Left ventricle myocardium inferior (tissue), 1 donor: ENCODE measurements around the gene HSD11B2. TPM values are rescaled to one million over a fixed set of nuclear protein-coding genes. Genes with fewer than 3 reads are reported as not detected.
"Not testable (repeated sequence)": the region's sequence is repeated elsewhere in the genome, so short reads cannot be mapped to it uniquely, and the experiment has no call there.

Source experiments
- DNase-seq: peaks from one replicate; pipeline ENCODE4 v3.0.0-alpha.2; 2020
- H3K27ac ChIP-seq: fragments of 200-600 bp; replicated peaks from 2 replicates; pipeline ENCODE4 v1.8.0; 2021
- H3K27me3 ChIP-seq: fragments of 200-600 bp; 2 replicates; pipeline ENCODE4 v1.8.0; 2021; ENCODE audit warnings: low read depth
- H3K36me3 ChIP-seq: fragments of 200-600 bp; 2 replicates; pipeline ENCODE4 v1.8.0; 2021
- H3K4me1 ChIP-seq: fragments of 200-600 bp; 2 replicates; pipeline ENCODE4 v1.8.0; 2021
- H3K4me3 ChIP-seq: fragments of 200-600 bp; 2 replicates; pipeline ENCODE4 v1.8.0; 2021; ENCODE audit warnings: mild to moderate bottlenecking, moderate library complexity
- H3K9me3 ChIP-seq: fragments of 200-600 bp; replicated peaks from 2 replicates; pipeline ENCODE4 v1.8.0; 2021
- intact Hi-C: fragments of 100-400 bp; cut with micrococcal nuclease; formaldehyde crosslinking; loops from one replicate; pipeline ENCODE4 v1.11.0; 2022
- total RNA-seq: library from RNA; stranded (reverse); fragmentation: NEBNext Ultra II Directional; extraction: Animal tissue kit (Norgen Biotek cat#: 25700); gene quantifications from one replicate; pipeline ENCODE4 v1.2.1, GENCODE V29; 2021
- TF ChIP-seq, protein P1 (sequence below): fragments of 200-600 bp; IDR thresholded peaks from 2 replicates; pipeline ENCODE4 v1.8.0; 2021; ENCODE audit warnings: antibody characterized with exemption, mild to moderate bottlenecking, borderline replicate concordance
- donor health status: DM: no; HTN: yes; CAD: no; lungs with severe emphysema.

The HSD11B2 gene
- total RNA-seq, 1 donor from 2014 or later: 0.99 TPM

DNA sequence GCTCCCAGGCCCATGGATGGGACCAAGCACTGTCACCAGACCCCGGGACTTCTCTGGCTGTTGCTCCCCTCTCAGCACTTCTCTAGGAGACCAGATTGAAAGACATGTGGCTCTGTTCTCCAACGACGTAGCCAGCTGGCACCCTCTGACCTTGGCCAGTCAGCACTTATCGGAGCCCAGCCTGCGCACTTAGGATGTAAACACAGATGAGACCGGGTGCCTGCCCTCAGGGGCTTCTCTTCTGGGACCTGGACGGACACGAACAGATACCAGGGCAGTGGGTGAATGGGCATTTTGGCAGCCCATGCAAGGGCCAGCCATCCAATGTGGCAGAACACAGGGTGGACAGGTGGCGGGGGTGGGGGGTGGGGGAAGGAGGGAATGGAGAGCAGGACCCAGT, 21.3 kb upstream of the HSD11B2 start:
- intact Hi-C loops: no loop called here
- no peaks in the 10 kb centered on the region for H3K36me3 ChIP-seq
- TF ChIP-seq, protein P1, sequence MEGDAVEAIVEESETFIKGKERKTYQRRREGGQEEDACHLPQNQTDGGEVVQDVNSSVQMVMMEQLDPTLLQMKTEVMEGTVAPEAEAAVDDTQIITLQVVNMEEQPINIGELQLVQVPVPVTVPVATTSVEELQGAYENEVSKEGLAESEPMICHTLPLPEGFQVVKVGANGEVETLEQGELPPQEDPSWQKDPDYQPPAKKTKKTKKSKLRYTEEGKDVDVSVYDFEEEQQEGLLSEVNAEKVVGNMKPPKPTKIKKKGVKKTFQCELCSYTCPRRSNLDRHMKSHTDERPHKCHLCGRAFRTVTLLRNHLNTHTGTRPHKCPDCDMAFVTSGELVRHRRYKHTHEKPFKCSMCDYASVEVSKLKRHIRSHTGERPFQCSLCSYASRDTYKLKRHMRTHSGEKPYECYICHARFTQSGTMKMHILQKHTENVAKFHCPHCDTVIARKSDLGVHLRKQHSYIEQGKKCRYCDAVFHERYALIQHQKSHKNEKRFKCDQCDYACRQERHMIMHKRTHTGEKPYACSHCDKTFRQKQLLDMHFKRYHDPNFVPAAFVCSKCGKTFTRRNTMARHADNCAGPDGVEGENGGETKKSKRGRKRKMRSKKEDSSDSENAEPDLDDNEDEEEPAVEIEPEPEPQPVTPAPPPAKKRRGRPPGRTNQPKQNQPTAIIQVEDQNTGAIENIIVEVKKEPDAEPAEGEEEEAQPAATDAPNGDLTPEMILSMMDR: no peak
- no peaks in the 10 kb centered on the region for H3K27me3 ChIP-seq
- H3K27ac ChIP-seq: no peak overlapping the region
- no peak for DNase-seq
- H3K4me1 ChIP-seq: peaks cover 41% of the 10 kb centered on the region
- no peak overlapping the region for H3K4me3 ChIP-seq
- no peaks in the 10 kb centered on the region for H3K9me3 ChIP-seq

- intact Hi-C loops: no loop called here
- H3K27me3 ChIP-seq: no peaks in the 10 kb centered on the region
- TF ChIP-seq, protein P1: no peak
- H3K4me3 ChIP-seq: no peak overlapping the region
- H3K36me3 ChIP-seq: no peaks in the 10 kb centered on the region
- no peak overlapping the region for H3K27ac ChIP-seq
- DNase-seq: no peak
- H3K9me3 ChIP-seq: no peaks in the 10 kb centered on the region
- H3K4me1 ChIP-seq: peaks cover 42% of the 10 kb centered on the region
Measured at GRCh38 chr16:67411339-67411738, 19.6 kb upstream of the HSD11B2 start.

DNA sequence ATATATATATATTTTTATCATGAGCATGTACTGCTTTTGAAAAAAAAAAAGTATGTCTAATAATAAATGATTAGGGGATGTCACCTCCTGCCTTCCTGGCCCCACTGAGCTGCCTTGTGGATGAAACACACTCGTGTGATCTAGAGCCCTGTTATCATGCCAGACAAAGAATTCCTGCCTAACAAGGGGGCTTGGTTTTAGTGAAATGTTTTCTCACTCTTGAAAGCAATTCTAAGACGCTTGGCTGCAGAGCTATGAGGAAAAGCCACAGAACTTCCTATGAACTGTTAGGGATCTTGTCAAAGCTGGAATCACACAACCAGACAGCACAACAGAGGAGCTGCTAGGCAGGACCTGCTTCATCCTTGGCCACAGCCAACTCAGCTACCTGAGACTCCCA, 18.6 kb upstream of the HSD11B2 start:
- no peak for DNase-seq
- Histone ChIP-seq H3K4me3 (no peak overlapping the region), H3K4me1 (peaks cover 40% of the 10 kb centered on the region), H3K36me3 (no peaks in the 10 kb centered on the region), H3K9me3 (no peaks in the 10 kb centered on the region), H3K27me3 (no peaks in the 10 kb centered on the region), H3K27ac (no peak overlapping the region)
- intact Hi-C loops: no loop called here
- TF ChIP-seq, protein P1: no peak

GRCh38 chr16:67413978-67414911, 16.7 kb upstream of the HSD11B2 start:
- TF ChIP-seq, protein P1: no peak
- intact Hi-C loops: no loop called here
- Histone ChIP-seq H3K4me3 (no peak overlapping the region), H3K9me3 (no peaks in the 10 kb centered on the region), H3K27ac (peak overlapping the region; percentile 45), H3K27me3 (no peaks in the 10 kb centered on the region), H3K4me1 (peaks cover 36% of the 10 kb centered on the region), H3K36me3 (no peaks in the 10 kb centered on the region)
- no peak for DNase-seq

- peaks cover 36% of the 10 kb centered on the region for H3K4me1 ChIP-seq
- intact Hi-C loops, H3K9me3 ChIP-seq, DNase-seq, H3K36me3 ChIP-seq, H3K27me3 ChIP-seq: not testable (repeated sequence)
- peak overlapping the region; percentile 84 for H3K27ac ChIP-seq
- peak overlapping the region; percentile 91 for H3K4me3 ChIP-seq
Measured at GRCh38 chr16:67415421-67415820, 15.5 kb upstream of the HSD11B2 start.
